ENCODE results near the gene ITGB1BP1. TPM values are rescaled to one million over a fixed set of nuclear protein-coding genes. Genes with fewer than 3 reads are reported as not detected.

The ITGB1BP1 gene
- total RNA-seq, 1 experiment from 2014 or later = 153 TPM

DNA sequence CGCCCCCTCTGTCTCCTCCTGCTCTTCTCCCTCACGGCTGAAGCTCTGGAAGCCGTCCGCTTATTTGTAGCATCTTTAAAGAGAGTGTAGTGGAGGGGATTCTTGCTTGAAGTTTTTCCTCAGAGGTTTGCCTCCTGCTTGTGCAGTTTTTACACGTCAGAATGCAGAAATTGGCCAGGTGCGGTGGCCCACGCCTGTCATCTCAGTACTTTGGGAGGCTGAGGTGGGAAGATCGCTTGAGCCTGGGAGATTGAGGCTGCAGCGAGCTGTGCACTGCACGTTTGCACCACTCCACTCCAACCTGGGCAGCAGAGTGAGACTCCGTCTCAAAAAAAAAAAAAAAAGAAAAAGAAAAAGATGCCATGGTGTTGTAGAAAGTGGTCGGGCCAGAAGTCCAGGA lies 69.0 kb downstream of the ITGB1BP1 start:
- TF ChIP-seq SIN3A (IDR thresholded peaks at IDR 0.05; ENCODE audit: borderline replicate concordance, insufficient read depth, low read depth, low read length) (no peak), TCF7L2 (IDR thresholded peaks at IDR 0.05; ENCODE audit: low read depth, low read length) (no peak), CTCF (IDR thresholded peaks at IDR 0.05) (no peak), POLR2AphosphoS5 (IDR thresholded peaks at IDR 0.05; ENCODE audit: low read depth, low read length) (no peak)
- TF ChIP-seq, protein P1, sequence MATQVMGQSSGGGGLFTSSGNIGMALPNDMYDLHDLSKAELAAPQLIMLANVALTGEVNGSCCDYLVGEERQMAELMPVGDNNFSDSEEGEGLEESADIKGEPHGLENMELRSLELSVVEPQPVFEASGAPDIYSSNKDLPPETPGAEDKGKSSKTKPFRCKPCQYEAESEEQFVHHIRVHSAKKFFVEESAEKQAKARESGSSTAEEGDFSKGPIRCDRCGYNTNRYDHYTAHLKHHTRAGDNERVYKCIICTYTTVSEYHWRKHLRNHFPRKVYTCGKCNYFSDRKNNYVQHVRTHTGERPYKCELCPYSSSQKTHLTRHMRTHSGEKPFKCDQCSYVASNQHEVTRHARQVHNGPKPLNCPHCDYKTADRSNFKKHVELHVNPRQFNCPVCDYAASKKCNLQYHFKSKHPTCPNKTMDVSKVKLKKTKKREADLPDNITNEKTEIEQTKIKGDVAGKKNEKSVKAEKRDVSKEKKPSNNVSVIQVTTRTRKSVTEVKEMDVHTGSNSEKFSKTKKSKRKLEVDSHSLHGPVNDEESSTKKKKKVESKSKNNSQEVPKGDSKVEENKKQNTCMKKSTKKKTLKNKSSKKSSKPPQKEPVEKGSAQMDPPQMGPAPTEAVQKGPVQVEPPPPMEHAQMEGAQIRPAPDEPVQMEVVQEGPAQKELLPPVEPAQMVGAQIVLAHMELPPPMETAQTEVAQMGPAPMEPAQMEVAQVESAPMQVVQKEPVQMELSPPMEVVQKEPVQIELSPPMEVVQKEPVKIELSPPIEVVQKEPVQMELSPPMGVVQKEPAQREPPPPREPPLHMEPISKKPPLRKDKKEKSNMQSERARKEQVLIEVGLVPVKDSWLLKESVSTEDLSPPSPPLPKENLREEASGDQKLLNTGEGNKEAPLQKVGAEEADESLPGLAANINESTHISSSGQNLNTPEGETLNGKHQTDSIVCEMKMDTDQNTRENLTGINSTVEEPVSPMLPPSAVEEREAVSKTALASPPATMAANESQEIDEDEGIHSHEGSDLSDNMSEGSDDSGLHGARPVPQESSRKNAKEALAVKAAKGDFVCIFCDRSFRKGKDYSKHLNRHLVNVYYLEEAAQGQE (IDR thresholded peaks at IDR 0.05; ENCODE audit: insufficient read depth in 1 of 2, low read depth in 2 of 2, low read length in 1 of 2) = no peak
- CTCF ChIA-PET = no interaction called here

More for the DNA sequence above, 69.0 kb downstream of the ITGB1BP1 start:
- Histone ChIP-seq H3K4me1 (ENCODE audit: control insufficient read depth, insufficient read depth, low read length) (no peaks in the 10 kb centered on the region), H3K27me3 (ENCODE audit: control insufficient read depth, insufficient read depth, low read length) (no peaks in the 10 kb centered on the region), H3K9me3 (ENCODE audit: control insufficient read depth, insufficient read depth, low read depth, low read length) (no peaks in the 10 kb centered on the region), H3K36me3 (ENCODE audit: control insufficient read depth, insufficient read depth, low read length) (peaks cover 49% of the 10 kb centered on the region), H3K27ac (ENCODE audit: low read length) (no peak overlapping the region), H3K4me3 (ENCODE audit: low read depth in 2 of 2, low read length in 2 of 2) (no peak overlapping the region)
- intact Hi-C loops (cut with micrococcal nuclease; ENCODE audit: unreplicated experiment) = no loop called here
- DNase-seq (ENCODE audit: low read depth, low spot score) (no peak), ATAC-seq (no peak)
- POLR2A ChIA-PET = no interaction called here
- BruUV-seq (replicated peaks) = no TSS peak
- in situ Hi-C loops (cut with HindIII; ENCODE audit: low pct_unique_long_range_greater_than_20kb, low sequenced_read_pairs) = no loop called here

Other genes with a start within 250 kb of the ITGB1BP1 start
- 107 TPM for gene ASAP2, start 216.7 kb downstream of the ITGB1BP1 start, total RNA-seq (2021; ENCODE audit: unreplicated experiment)
- 54.1 TPM for gene CPSF3, start 126 bp upstream of the ITGB1BP1 start, total RNA-seq (2021; ENCODE audit: unreplicated experiment)
- gene IAH1, start 51.0 kb upstream of the ITGB1BP1 start, total RNA-seq (2021; ENCODE audit: unreplicated experiment) = 72.2 TPM
- gene ADAM17, start 132.3 kb upstream of the ITGB1BP1 start, total RNA-seq (2021; ENCODE audit: unreplicated experiment) = 50.0 TPM
- 683 TPM for gene YWHAQ, start 207.5 kb upstream of the ITGB1BP1 start, total RNA-seq (2021; ENCODE audit: unreplicated experiment)

Data from Panc1 (cell line).